ENCODE data around the gene SEZ6. TPM values are rescaled to one million over a fixed set of nuclear protein-coding genes. Genes with fewer than 3 reads are reported as not detected.

The SEZ6 gene
- total RNA-seq (2022; extraction: Qiagen RNA extraction) = 0.07 TPM in 1 of 5 replicates, not detected in the others

GRCh38 chr17:29005936-29006511 is at the start of gene SEZ6:
Gene SEZ6 (minus strand): TSS chr17:29006033. CDS start chr17:29005869, 164 bp downstream.

GRCh38 chr17:29042679-29043538 is 37.1 kb upstream of the SEZ6 start, which contains the start of gene PIPOX:
Gene PIPOX (plus strand): TSS chr17:29043141. CDS start chr17:29043226, 85 bp downstream.

GRCh38 chr17:28951428-28951990 is 54.3 kb downstream of the SEZ6 start, which contains the start of gene PHF12:
Gene PHF12 (minus strand): TSS chr17:28951518. CDS start chr17:28950960, 558 bp downstream.

Other genes with a start within 250 kb of the SEZ6 start
- gene FAM222B, start 163.2 kb downstream of the SEZ6 start, total RNA-seq (2022; extraction: Qiagen RNA extraction) = 37.6 to 44.6 TPM (median 41.0 TPM) in 5 replicates
- 86.8 to 92.5 TPM (median 88.1 TPM) in 5 replicates for gene ERAL1, start 151.0 kb downstream of the SEZ6 start, total RNA-seq (2022; extraction: Qiagen RNA extraction)
- gene FLOT2, start 108.3 kb downstream of the SEZ6 start, total RNA-seq (2022; extraction: Qiagen RNA extraction) = 78.7 to 90.2 TPM (median 85.3 TPM) in 5 replicates
- 5.6 to 6.9 TPM (median 6.5 TPM) in 5 replicates for gene DHRS13, start 103.0 kb downstream of the SEZ6 start, total RNA-seq (2022; extraction: Qiagen RNA extraction)
- gene PHF12, start 54.5 kb downstream of the SEZ6 start, total RNA-seq (2022; extraction: Qiagen RNA extraction) = 29.2 to 36.2 TPM (median 32.2 TPM) in 5 replicates
- gene PIPOX, start 37.1 kb upstream of the SEZ6 start, total RNA-seq (2022; extraction: Qiagen RNA extraction) = 0.10 to 0.43 TPM (median 0.22 TPM) in 4 of 5 replicates, not detected in the other
- gene MYO18A, start 174.4 kb upstream of the SEZ6 start, total RNA-seq (2022; extraction: Qiagen RNA extraction) = 22.4 to 27.8 TPM (median 24.8 TPM) in 5 replicates
- not detected in 5 replicates for gene CRYBA1, start 240.8 kb upstream of the SEZ6 start, total RNA-seq (2022; extraction: Qiagen RNA extraction)